Measurements from ENCODE around the gene HECTD4. TPM values are rescaled to one million over a fixed set of nuclear protein-coding genes. Genes with fewer than 3 reads are reported as not detected.

The HECTD4 gene
- total RNA-seq, 4 donors from 2014 or later: 28.2 to 54.4 (median 33.7) TPM

- TF ChIP-seq, protein P1, sequence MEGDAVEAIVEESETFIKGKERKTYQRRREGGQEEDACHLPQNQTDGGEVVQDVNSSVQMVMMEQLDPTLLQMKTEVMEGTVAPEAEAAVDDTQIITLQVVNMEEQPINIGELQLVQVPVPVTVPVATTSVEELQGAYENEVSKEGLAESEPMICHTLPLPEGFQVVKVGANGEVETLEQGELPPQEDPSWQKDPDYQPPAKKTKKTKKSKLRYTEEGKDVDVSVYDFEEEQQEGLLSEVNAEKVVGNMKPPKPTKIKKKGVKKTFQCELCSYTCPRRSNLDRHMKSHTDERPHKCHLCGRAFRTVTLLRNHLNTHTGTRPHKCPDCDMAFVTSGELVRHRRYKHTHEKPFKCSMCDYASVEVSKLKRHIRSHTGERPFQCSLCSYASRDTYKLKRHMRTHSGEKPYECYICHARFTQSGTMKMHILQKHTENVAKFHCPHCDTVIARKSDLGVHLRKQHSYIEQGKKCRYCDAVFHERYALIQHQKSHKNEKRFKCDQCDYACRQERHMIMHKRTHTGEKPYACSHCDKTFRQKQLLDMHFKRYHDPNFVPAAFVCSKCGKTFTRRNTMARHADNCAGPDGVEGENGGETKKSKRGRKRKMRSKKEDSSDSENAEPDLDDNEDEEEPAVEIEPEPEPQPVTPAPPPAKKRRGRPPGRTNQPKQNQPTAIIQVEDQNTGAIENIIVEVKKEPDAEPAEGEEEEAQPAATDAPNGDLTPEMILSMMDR (IDR thresholded peaks at IDR 0.05; ENCODE audit: low read depth): no peak
These were observed 202.3 kb downstream of the HECTD4 start for GRCh38 chr12:112179916-112180315.

DNA sequence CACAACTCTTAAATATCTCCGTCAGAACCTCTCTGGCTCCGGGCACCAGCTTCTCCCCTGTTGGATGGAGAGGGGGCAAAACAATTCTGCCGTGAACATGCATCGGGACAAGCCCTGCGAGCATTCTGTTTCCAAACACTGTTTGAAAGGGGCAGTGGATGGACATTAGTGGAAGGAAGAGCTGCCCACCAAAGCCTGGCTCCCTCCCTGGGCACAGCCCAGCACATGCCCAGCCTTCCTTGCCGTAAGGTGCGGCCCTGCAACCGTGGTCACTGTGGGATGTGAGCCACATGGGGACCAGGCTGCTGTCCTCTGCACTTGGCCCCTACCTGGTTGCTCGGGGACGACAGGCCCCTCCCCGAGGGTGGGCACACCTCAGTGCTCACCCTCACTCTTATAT lies 202.9 kb downstream of the HECTD4 start:
- TF ChIP-seq, protein P1 (IDR thresholded peaks at IDR 0.05; ENCODE audit: low read depth): no peak

- TF ChIP-seq, protein P1 (IDR thresholded peaks at IDR 0.05; ENCODE audit: low read depth): no peak
These were observed 203.4 kb downstream of the HECTD4 start for GRCh38 chr12:112178796-112179195.

GRCh38 chr12:112176321-112177010 lies 205.8 kb downstream of the HECTD4 start:
- TF ChIP-seq, protein P1 (IDR thresholded peaks at IDR 0.05; ENCODE audit: low read depth): no peak

DNA sequence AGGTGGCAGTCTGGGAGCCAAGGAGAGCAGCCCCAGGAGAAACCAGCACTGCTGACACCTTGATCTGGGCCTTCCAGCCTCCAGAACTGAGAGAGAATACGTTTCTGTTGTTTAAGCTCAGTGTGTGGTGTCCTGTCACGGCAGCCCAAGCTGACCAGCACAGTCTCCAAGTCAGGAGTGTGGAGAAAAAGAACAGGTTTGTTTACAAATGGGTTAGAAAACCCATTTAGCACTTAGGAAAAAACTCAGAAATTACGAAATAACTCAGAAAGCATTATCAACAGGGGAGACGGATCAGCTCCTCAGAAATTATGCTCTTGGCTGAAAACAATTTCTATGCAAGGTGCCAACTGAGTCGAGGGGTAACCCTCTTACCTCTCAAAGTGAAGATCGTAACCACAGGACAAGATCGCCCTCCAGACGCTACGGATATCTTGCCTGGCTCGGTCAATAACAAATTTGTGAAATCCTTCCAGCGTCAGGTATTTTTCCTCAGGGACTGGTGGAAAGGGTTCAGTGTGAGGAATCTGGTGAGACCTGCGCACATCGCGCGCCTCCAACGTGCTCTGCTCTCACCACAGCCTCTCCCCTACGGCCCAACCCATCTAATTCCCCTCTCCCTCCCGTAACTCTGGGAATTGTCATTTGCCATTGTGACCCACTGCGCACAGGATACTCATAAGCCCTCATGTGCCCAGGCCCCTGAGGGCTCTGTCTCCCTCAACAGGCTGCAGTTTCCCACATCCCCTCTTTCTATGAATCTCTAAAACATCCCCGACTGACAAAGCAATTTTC lies 206.7 kb downstream of the HECTD4 start:
- TF ChIP-seq, protein P1 (IDR thresholded peaks at IDR 0.05; ENCODE audit: low read depth): no peak

DNA sequence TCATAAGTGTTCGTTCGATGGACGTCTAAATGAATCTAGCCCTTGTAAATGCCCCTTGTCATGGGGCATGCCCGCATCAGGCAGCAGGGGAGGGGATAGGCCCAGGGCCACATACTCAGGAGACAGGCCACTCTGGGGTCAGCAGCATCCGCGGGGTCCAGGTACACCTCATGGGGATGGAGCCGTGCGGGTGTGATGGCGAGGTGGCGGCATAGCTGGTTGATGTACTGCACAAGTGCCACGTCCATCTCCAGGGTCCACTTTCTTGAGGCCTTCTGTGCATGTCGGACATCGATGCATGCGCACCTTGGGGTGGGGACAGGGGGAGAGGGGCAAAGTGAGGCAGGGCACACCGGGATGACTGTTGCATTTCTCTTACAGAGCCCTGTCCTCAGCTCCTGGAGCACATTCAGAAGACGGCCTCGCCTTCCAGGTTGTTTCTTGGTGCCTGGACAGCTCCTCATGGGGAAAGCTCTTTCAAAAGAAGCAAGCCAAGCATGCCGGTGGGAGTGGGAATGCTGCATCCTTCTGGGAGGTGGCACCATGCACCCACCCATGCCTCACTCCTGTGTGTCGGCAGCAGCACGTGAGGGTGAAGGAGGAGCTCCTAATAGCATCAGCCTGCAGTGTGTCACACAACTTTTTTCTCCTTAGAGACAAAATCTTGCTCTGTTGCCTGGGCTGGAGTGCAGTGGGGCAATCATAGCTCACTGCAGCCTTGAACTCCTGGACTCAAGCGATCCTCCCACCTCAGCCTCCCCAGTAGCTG lies 209.5 kb downstream of the HECTD4 start:
- TF ChIP-seq, protein P1 (IDR thresholded peaks at IDR 0.05; ENCODE audit: low read depth): no peak
